Esophagus squamous epithelium (tissue), 5 donors: ENCODE results near the gene NRF1. TPM values are rescaled to one million over a fixed set of nuclear protein-coding genes. Genes with fewer than 3 reads are reported as not detected.

Experiments
- DNase-seq: peaks from one replicate; lab custom pipeline; 2025; lab: John Stamatoyannopoulos, UW
- H3K27ac ChIP-seq, 4 donors: fragments of 200-600 bp; sonication (generic); one replicate each; pipeline ENCODE4 v1.5.1; 2016 to 2019; ENCODE audit warnings: mild to moderate bottlenecking in 1 of 4
- H3K27me3 ChIP-seq, 4 donors: fragments of 200-600 bp; sonication (generic); 1 replicate in 3 of 4; 2 replicates in 1 of 4; pipeline versions ENCODE4 v1.5.1 to v1.6.0; 2017 to 2021; ENCODE audit warnings: antibody characterized with exemption in 1 of 4
- H3K36me3 ChIP-seq, 3 donors: fragments of 200-600 bp; sonication (generic); one replicate each; pipeline ENCODE4 v1.5.1; 2016 to 2019
- H3K4me1 ChIP-seq, 3 donors: fragments of 200-600 bp; sonication (generic); one replicate each; pipeline ENCODE4 v1.5.1; 2017 to 2019
- H3K4me3 ChIP-seq, 4 donors: fragments of 200-600 bp; sonication (generic); 1 replicate in 3 of 4; 2 replicates in 1 of 4; pipeline ENCODE4 v1.5.1; 2016 to 2019; ENCODE audit warnings: mild to moderate bottlenecking in 2 of 4, moderate library complexity in 1 of 4
- H3K9me3 ChIP-seq, 3 donors: fragments of 200-600 bp; sonication (generic); one replicate each; pipeline ENCODE4 v1.5.1; 2016 to 2019
- POLR2A ChIP-seq, 4 donors: fragments of 450-650 bp; IDR thresholded peaks; one replicate each; pipeline ENCODE4 v1.6.1; 2017; ENCODE audit warnings: antibody characterized with exemption in 4 of 4, mild to moderate bottlenecking in 4 of 4, moderate library complexity in 3 of 4
- WGBS, 2 donors: methylation state at CpG; one replicate each; pipeline ENCODE4 v1.1.5; 2018; 5-methylcytosine and 5-hydroxymethylcytosine counted together
- intact Hi-C: fragments of 100-400 bp; cut with DNase I; formaldehyde crosslinking; loops from one replicate; pipeline ENCODE4 v1.15.0; 2022
- total RNA-seq, 4 donors: library from RNA; depleted of rRNA; stranded (reverse); fragments of >200 nt; gene quantifications; one replicate each; pipeline ENCODE4 v1.1.0, GENCODE V29; 2016
- TF ChIP-seq, protein P1 (sequence below), 6 experiments: fragments of 450-650 bp in 4 of 6; fragments of 200-600 bp in 2 of 6; sonication (generic) in 2 of 6; IDR thresholded peaks; one replicate each; pipeline ENCODE4 v1.5.1; 2016 to 2019; ENCODE audit warnings: antibody characterized with exemption in 6 of 6, mild to moderate bottlenecking in 4 of 6, moderate library complexity in 4 of 6
- donor health status: DM: yes; HTN: yes; CAD: no.

Gene NRF1
- total RNA-seq, 4 donors from 2014 or later: 10.0 to 18.3 (median 13.3) TPM

DNA sequence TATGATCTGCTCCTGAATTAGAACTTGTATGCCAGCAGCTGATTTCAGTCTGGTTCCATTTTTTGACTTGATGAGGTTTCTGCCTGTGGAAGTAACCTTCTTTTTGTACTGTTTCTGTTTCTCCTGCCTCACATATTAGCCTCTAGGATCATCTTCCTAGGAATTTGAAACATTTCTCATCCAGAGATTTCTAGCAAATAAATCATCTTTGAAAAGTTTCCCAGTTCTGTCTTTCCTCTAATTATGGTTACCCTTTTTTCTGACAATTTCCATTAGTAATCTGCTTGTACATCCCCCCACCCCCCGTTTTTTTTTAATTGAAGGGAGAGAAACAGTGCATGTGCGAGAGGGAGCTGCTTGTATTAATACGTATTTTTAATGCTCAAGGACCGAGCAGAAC, 92.2 kb downstream of the NRF1 start:
- Histone ChIP-seq H3K9me3 (no peaks in the 10 kb centered on the region), H3K4me3 (no peak overlapping the region), H3K36me3 (peaks cover 0 to 52% (median 0%) of the 10 kb centered on the region in 3 donors), H3K4me1 (no peaks in the 10 kb centered on the region), H3K27me3 (no peaks in the 10 kb centered on the region), H3K27ac (no peak overlapping the region)
- 91 to 95% methylated on average over 3 to 4 of the region's 4 CpGs for WGBS, 2 donors
- intact Hi-C loops: no loop called here
- no peak for TF ChIP-seq POLR2A (IDR thresholded peaks at IDR 0.05)
- no peak for DNase-seq

DNA sequence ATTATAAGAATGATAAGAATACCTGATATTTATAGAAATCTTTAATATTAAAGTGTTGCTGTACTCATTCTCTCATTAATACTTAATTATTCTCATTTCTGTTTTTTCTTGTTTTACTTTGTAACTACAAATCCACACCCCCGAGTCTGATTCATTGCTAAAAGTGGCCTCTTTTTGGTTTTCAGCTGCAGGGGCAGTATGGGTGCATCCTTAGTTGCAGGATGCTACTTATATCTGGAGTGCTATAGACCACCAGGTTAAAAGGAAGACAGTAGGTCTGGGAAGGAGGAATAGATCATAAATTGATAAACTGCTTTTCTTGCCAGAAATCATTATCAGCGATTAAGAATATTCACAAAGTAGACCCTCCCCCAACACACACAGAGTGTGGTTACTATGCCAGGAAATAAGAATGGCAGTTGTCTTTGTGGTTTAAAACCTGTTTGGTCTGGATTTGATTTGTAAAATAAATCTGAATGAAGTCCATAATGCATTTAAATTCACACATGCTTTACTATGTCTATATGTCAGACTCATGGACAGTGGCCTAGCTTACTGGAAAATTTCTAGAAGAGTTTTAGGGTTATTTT, 96.5 kb downstream of the NRF1 start:
- H3K4me3 ChIP-seq: no peak overlapping the region
- no peaks in the 10 kb centered on the region for H3K27me3 ChIP-seq
- no peak for DNase-seq
- intact Hi-C loops: no loop called here
- H3K36me3 ChIP-seq: peaks cover 6 to 77% (median 14%) of the 10 kb centered on the region in 3 donors
- 36 to 43% methylated on average over 2 of the region's 2 CpGs for WGBS, 2 donors
- no peaks in the 10 kb centered on the region for H3K4me1 ChIP-seq
- TF ChIP-seq POLR2A (IDR thresholded peaks at IDR 0.05): no peak
- TF ChIP-seq, protein P1, sequence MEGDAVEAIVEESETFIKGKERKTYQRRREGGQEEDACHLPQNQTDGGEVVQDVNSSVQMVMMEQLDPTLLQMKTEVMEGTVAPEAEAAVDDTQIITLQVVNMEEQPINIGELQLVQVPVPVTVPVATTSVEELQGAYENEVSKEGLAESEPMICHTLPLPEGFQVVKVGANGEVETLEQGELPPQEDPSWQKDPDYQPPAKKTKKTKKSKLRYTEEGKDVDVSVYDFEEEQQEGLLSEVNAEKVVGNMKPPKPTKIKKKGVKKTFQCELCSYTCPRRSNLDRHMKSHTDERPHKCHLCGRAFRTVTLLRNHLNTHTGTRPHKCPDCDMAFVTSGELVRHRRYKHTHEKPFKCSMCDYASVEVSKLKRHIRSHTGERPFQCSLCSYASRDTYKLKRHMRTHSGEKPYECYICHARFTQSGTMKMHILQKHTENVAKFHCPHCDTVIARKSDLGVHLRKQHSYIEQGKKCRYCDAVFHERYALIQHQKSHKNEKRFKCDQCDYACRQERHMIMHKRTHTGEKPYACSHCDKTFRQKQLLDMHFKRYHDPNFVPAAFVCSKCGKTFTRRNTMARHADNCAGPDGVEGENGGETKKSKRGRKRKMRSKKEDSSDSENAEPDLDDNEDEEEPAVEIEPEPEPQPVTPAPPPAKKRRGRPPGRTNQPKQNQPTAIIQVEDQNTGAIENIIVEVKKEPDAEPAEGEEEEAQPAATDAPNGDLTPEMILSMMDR (IDR thresholded peaks at IDR 0.05): no peak
- no peak overlapping the region for H3K27ac ChIP-seq
- no peaks in the 10 kb centered on the region for H3K9me3 ChIP-seq

DNA sequence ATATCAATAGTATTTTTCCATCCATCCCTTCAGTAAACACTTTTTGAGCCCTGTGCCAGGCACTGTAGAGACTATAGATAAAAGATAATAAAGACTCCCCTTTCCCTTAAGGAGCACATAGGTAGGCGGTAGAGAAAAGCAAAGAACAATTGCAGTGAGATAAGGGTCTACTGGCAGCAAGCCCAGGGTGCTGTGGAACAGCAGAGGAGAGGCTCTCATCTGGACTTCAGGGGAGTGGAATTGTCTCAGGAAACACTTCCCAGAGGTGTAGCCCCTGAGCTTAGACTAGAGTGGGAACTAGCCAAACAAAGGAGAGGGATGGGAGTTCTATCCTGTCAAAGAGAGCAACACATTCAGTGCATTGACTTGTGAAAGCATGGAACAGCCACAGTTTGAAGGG, 102.0 kb downstream of the NRF1 start:
- H3K4me1 ChIP-seq: no peaks in the 10 kb centered on the region
- no peak for DNase-seq
- no peaks in the 10 kb centered on the region for H3K9me3 ChIP-seq
- H3K27ac ChIP-seq: no peak overlapping the region
- no peak overlapping the region for H3K4me3 ChIP-seq
- H3K36me3 ChIP-seq: peaks cover 6 to 100% (median 35%) of the 10 kb centered on the region in 3 donors
- no peaks in the 10 kb centered on the region for H3K27me3 ChIP-seq
- intact Hi-C loops: no loop called here
- TF ChIP-seq POLR2A (IDR thresholded peaks at IDR 0.05): no peak
- TF ChIP-seq, protein P1 (IDR thresholded peaks at IDR 0.05): no peak
- 89 to 100% methylated on average over 1 of the region's 1 CpG for WGBS, 2 donors

DNA sequence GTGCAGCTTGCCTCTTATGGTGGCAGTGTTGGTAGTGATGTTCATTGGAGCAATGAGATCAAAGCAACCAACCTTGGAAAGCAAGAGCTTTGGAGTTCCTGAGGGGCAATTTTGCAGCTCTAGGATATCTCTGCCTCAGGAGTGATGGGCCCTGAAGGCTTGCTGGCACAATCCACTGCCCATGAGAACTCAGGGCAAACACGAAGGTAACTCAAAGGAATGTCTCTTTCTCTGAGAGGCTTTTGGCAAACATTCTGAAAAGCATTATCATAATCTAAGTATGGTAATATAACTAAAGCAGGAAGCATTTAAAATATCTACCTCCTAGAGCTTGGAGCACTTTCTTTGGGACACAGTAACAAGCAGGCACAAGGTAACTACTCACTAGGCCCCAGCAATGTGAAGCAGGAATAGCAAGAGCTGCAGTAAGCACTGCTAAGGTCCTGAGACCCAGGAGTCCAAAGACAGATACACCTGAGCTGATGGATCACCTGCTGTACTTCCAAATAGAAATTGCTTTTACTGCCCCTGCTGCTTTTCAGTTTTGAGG, 103.1 kb downstream of the NRF1 start:
- peaks cover 6 to 100% (median 35%) of the 10 kb centered on the region in 3 donors for H3K36me3 ChIP-seq
- 75 to 92% methylated on average over 1 of the region's 1 CpG for WGBS, 2 donors
- TF ChIP-seq, protein P1 (IDR thresholded peaks at IDR 0.05): no peak
- no peak for TF ChIP-seq POLR2A (IDR thresholded peaks at IDR 0.05)
- H3K4me3 ChIP-seq: no peak overlapping the region
- DNase-seq: no peak
- no peak overlapping the region for H3K27ac ChIP-seq
- no peaks in the 10 kb centered on the region for H3K9me3 ChIP-seq
- no peaks in the 10 kb centered on the region for H3K27me3 ChIP-seq
- intact Hi-C loops: no loop called here
- H3K4me1 ChIP-seq: no peaks in the 10 kb centered on the region

DNA sequence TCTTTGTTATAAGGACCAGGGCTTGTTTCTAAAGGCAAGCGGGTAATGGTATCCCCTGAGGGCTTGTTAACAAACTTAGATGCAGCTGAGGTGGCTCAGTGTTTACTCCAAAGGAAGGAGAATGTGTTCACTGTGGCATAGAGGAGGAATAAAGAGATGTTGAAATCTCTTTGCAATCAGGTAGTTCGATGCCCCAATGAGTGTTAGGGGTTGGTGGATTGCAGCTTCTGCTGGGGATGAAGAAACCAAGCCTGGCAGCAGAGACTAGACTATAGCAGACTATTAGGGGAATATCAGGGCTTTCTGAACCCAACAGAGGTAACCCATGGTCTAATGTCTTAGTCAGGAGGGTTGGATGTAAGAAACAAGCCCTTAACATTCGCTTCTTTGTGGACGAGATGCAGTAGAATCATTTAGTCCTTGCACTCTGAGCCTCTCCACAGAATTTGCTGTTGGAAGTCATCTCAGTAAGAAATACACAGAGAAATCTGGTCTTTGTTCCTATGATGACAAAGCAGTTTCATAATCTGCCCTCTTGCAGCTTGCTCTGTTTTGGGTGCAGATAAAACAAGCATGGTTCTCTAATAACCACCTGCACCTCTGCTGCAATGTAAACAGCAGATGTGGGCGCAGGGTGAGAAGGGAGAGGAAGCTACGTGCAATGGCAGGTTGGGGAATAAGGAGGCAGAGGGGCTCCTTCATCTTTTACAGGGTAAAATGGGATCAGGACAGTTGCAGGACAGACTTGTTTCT, 108.6 kb downstream of the NRF1 start:
- no peak for DNase-seq
- no peaks in the 10 kb centered on the region for H3K9me3 ChIP-seq
- no peaks in the 10 kb centered on the region for H3K4me1 ChIP-seq
- intact Hi-C loops: no loop called here
- H3K4me3 ChIP-seq: no peak overlapping the region
- H3K27ac ChIP-seq: no peak overlapping the region
- TF ChIP-seq, protein P1 (IDR thresholded peaks at IDR 0.05): no peak
- TF ChIP-seq POLR2A (IDR thresholded peaks at IDR 0.05): no peak
- WGBS, 2 donors: 80 to 87% methylated on average over 6 of the region's 6 CpGs
- peaks cover 0 to 96% (median 14%) of the 10 kb centered on the region in 3 donors for H3K36me3 ChIP-seq
- H3K27me3 ChIP-seq: no peaks in the 10 kb centered on the region
